Measurements from ENCODE around the gene CD180. TPM values are rescaled to one million over a fixed set of nuclear protein-coding genes. Genes with fewer than 3 reads are reported as not detected.
A peak's percentile ranks its signal among the peaks of the same experiment; 100 is the strongest.

Gene CD180
- total RNA-seq, 2 donors from 2014 or later = 0.08 to 0.80 TPM

DNA sequence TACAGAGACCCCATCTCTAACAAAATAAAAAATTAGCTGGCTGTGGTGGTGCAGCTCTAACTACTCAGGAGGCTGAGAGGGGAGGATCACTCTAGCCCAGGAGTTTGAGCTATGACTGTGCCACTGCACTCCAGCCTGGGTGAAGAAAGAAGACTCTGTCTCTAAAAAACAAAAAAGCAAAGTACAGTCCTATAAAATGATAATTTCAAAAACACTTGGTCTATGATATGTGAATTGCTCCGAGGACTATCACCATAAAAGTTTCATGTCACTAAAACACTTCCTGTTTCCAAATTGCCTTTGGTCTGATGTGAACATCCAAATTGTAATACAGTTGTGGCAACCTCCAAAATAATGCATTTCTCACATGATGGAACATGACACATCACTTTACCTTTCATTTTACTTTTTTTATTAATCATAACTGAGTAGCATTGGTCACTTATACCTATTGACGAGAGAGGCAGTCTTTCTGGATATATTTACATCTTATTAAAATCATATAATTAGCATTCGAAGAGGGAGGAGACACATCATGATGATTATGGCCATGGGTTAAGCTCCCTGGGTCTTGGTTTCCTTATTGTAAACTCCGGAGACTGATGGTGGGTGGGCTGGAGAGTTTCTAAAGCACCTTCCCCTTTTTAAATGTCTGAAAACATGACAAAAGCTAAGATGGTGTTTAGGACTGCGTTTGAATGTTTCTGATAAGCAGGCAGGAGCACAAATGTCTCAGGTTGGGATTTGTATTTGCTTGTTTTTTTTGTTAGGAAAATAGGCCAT lies 25.8 kb upstream of the CD180 start:
- Mint-ChIP-seq H3K27ac (peak overlapping the region; percentile 85), H3K4me1 (peaks cover 44% of the 10 kb centered on the region), H3K9me3 (no peaks in the 10 kb centered on the region), H3K4me3 (peak overlapping the region; percentile 72), H3K27me3 (no peaks in the 10 kb centered on the region), H3K36me3 (ENCODE audit: low read depth) (no peaks in the 10 kb centered on the region)
- peak; percentile 59 for ATAC-seq (replicated peaks)

GRCh38 chr5:67221487-67222242 lies 25.1 kb upstream of the CD180 start:
- H3K36me3 Mint-ChIP-seq (ENCODE audit: low read depth) = no peaks in the 10 kb centered on the region
- peaks cover 50% of the 10 kb centered on the region for H3K4me1 Mint-ChIP-seq
- H3K27me3 Mint-ChIP-seq = no peaks in the 10 kb centered on the region
- peak overlapping the region; percentile 85 for H3K27ac Mint-ChIP-seq
- no peaks in the 10 kb centered on the region for H3K9me3 Mint-ChIP-seq
- ATAC-seq (replicated peaks) = peak; percentile 97
- H3K4me3 Mint-ChIP-seq = peak overlapping the region; percentile 72

GRCh38 chr5:67216564-67216963 lies 20.0 kb upstream of the CD180 start:
- peak overlapping the region; percentile 91 for H3K4me3 Mint-ChIP-seq
- H3K4me1 Mint-ChIP-seq = peaks cover 53% of the 10 kb centered on the region
- ATAC-seq (replicated peaks) = no peak
- H3K27ac Mint-ChIP-seq = peak overlapping the region; percentile 94
- no peaks in the 10 kb centered on the region for H3K9me3 Mint-ChIP-seq
- no peaks in the 10 kb centered on the region for H3K36me3 Mint-ChIP-seq (ENCODE audit: low read depth)
- H3K27me3 Mint-ChIP-seq = no peaks in the 10 kb centered on the region

DNA sequence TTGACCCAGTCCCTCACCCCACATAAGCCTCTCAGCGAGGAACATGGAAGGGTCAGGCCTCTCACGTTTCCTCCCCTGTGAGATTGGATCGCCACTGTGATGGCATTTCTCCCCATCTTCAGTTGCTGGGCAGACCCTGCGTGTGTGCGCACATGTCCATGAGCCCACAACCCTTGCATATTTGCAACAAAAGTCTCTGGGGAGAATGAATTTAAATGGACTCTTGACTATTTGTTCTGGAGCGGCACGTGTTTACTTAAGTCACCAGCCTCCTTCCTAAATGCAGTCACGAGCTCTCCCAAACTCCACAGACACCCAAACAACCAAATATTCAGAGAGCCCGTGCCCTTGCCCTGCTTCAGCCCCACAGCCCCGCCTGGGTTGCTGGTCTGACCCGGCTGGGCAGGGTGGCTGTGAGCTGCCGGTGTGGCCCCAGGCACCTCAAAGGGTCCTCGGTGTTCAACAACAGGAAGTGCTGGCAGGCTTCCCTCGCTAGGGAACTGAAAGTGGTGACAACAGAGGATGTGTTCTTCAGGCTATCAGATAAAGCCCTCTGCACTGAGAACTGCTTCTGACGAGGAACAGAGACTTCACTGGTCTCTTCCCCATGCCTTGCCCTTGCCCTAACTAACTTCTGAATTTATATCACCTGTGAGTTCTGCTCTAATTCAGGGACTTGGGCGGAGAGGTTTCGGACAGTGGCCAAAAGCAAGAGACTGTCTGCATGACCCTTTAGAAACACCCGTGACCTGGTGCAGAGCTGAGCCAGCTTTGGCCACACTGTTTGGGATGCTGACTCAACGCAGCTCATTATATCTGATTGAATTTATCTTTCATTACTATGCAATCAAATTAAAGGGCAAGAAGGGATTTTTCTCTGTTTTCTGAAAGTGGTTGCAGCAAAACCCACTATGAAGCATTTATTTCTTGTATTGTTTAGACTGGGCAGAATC lies 19.2 kb upstream of the CD180 start:
- Mint-ChIP-seq H3K27ac (peak overlapping the region; percentile 94), H3K4me1 (peaks cover 49% of the 10 kb centered on the region), H3K4me3 (peak overlapping the region; percentile 91), H3K9me3 (no peaks in the 10 kb centered on the region), H3K36me3 (ENCODE audit: low read depth) (no peaks in the 10 kb centered on the region), H3K27me3 (no peaks in the 10 kb centered on the region)
- peak; percentile 95 for ATAC-seq (replicated peaks)

DNA sequence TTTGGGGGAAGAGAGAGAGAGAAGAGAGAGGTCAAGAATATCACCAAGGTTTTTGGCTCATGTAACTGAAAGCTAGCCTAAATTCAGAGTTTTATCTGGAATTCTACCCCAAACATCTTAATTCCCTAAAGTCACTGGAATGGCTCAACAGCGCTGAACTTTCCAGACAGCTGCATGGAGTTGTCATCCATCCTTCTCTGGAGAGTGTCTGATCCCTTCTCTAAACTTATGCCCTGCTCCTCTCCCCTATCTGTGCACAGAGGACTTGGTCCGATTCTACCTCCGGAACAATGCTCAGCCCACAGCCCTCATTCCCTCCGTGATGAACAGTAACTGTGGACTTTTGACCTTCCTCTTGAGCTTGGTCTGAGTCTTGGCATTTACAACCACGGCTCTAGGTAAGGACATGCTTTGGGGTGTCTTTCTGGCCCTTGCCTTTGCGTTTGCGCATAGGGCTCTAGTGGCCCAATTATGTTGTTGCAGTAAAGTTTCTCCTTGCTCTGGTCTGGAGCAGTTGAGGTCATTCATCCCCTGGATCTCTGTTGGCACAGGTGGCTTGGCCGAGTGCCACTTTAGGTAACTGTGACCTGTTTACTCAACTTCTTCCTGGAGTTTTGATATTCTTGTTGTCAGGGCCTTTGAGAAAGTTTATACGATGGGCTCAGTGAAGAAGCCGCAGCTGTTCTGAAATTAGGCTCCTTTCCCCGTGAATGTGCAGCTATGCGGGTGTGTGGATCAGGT lies 18.3 kb upstream of the CD180 start:
- no peak for ATAC-seq (replicated peaks)
- H3K4me3 Mint-ChIP-seq = peak overlapping the region; percentile 91
- H3K27me3 Mint-ChIP-seq = no peaks in the 10 kb centered on the region
- H3K36me3 Mint-ChIP-seq (ENCODE audit: low read depth) = no peaks in the 10 kb centered on the region
- peaks cover 47% of the 10 kb centered on the region for H3K4me1 Mint-ChIP-seq
- H3K27ac Mint-ChIP-seq = peak overlapping the region; percentile 94
- H3K9me3 Mint-ChIP-seq = no peaks in the 10 kb centered on the region

- no peak for ATAC-seq (replicated peaks)
- Mint-ChIP-seq H3K27me3 (no peaks in the 10 kb centered on the region), H3K4me3 (peak overlapping the region; percentile 30), H3K36me3 (ENCODE audit: low read depth) (no peaks in the 10 kb centered on the region), H3K4me1 (peaks cover 51% of the 10 kb centered on the region), H3K27ac (peak overlapping the region; percentile 65), H3K9me3 (no peaks in the 10 kb centered on the region)
These were observed 17.4 kb upstream of the CD180 start for GRCh38 chr5:67214036-67214435.

- H3K4me3 Mint-ChIP-seq = no peak overlapping the region
- peaks cover 3% of the 10 kb centered on the region for H3K36me3 Mint-ChIP-seq (ENCODE audit: low read depth)
- H3K27me3 Mint-ChIP-seq = no peaks in the 10 kb centered on the region
- no peaks in the 10 kb centered on the region for H3K9me3 Mint-ChIP-seq
- H3K27ac Mint-ChIP-seq = no peak overlapping the region
- peaks cover 46% of the 10 kb centered on the region for H3K4me1 Mint-ChIP-seq
- ATAC-seq (replicated peaks) = no peak
These were observed 15.3 kb upstream of the CD180 start for GRCh38 chr5:67211926-67212325.

DNA sequence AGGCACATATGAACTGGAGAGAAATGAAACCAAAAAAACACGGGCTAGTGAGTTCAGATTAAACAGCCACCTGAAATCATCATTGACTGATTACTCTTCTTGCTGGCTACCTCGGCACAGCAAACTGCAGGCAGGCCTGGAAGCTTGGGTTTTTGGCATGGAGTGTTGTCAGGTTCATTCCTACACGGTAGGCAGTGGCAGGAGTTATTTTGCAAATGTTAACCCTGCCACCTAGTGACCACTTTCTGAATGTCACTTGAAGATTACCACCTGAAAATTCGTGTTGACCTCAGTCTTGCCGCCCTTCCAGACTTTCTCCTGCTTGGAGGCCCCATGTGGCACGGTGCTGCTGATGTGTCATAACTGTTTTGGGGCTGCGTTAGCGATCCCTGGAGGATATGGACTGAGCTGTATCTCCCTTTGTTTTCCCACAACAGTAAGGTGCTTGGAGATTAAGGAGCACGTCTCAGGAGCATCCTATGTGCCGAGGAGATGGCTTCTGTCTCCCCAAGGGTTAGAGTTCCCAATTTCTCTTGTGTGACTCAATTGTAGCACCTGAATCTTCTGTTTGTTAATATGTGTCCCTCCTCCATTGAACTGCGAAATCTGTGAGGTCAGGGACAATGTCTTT lies 12.7 kb upstream of the CD180 start:
- H3K9me3 Mint-ChIP-seq = no peaks in the 10 kb centered on the region
- ATAC-seq (replicated peaks) = peak; percentile 35
- no peaks in the 10 kb centered on the region for H3K27me3 Mint-ChIP-seq
- H3K36me3 Mint-ChIP-seq (ENCODE audit: low read depth) = peaks cover 6% of the 10 kb centered on the region
- peaks cover 47% of the 10 kb centered on the region for H3K4me1 Mint-ChIP-seq
- H3K27ac Mint-ChIP-seq = peak overlapping the region; percentile 64
- H3K4me3 Mint-ChIP-seq = peak overlapping the region; percentile 50

DNA sequence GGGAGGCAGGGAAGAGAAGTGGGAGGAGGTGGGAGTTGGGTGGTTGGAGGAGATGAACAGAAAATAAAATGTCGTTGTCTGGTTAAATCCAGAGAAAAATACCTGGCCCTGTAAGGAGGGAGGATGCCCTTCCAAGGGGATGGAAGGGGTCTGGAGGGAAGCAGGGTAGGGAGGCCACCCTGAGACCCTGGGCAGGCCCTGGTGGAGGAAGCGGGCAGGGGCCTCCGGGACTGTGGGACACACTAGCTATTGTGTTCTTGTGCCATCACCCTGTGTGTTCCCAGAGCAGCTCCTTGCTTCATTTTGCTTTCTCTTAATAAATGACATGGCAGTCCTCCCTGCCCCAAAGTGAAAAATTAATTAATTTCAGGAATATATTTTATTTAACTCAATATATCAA lies 11.8 kb upstream of the CD180 start:
- Mint-ChIP-seq H3K27ac (peak overlapping the region; percentile 84), H3K4me1 (peaks cover 48% of the 10 kb centered on the region), H3K36me3 (ENCODE audit: low read depth) (peaks cover 6% of the 10 kb centered on the region), H3K27me3 (no peaks in the 10 kb centered on the region), H3K9me3 (no peaks in the 10 kb centered on the region), H3K4me3 (peak overlapping the region; percentile 70)
- ATAC-seq (replicated peaks) = no peak

DNA sequence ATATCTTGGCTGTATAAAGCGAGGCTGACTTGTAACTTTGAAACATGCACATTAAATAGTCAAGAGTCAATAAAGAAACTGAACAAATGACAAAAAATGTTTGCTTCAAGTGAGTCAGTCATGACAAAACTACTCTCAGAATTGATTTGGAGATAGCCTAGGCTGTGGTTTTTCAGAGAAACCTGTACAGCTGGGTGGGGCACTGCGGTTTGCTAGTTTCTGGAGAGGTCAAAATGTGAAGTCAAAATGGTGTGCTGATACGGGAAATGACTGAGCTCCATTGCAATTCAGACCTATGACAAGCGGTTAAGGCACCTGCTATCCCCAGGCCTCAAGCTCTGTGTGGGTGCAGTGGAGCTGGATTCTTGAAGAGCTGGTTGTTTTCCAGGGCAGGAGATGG lies 10.3 kb upstream of the CD180 start:
- Mint-ChIP-seq H3K27me3 (no peaks in the 10 kb centered on the region), H3K9me3 (no peaks in the 10 kb centered on the region), H3K4me3 (peak overlapping the region; percentile 70)

GRCh38 chr5:67206461-67206860 lies 9.9 kb upstream of the CD180 start:
- H3K4me3 Mint-ChIP-seq = peak overlapping the region; percentile 70
- H3K36me3 Mint-ChIP-seq (ENCODE audit: low read depth) = peaks cover 6% of the 10 kb centered on the region
- H3K4me1 Mint-ChIP-seq = peaks cover 58% of the 10 kb centered on the region
- peak; percentile 7 for ATAC-seq (replicated peaks)
- no peaks in the 10 kb centered on the region for H3K27me3 Mint-ChIP-seq
- H3K9me3 Mint-ChIP-seq = no peaks in the 10 kb centered on the region
- peak overlapping the region; percentile 84 for H3K27ac Mint-ChIP-seq

More for the DNA sequence above, 10.3 kb upstream of the CD180 start:
- Mint-ChIP-seq H3K36me3 (ENCODE audit: low read depth) (peaks cover 6% of the 10 kb centered on the region), H3K4me1 (peaks cover 58% of the 10 kb centered on the region), H3K27ac (peak overlapping the region; percentile 84)
- peak; percentile 88 for ATAC-seq (replicated peaks)

DNA sequence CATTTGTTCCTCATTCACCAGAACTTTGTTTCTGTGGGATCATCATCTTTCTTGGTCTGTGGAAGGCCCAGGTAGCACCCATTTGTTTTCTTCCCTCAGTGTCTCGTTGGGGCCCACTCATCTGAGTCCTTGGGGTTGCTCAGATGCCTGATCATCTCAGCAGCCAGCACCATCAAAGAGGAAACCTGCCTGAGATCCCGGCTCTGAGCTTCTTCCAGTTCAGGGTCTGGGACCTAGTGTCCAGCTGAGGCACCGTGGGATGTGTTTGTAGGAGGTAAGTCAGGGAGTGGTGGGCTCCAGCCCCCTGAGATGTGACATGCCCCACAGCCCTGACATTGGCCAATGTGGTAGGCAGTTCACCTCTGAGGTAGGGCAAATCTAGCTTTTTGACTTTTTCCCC lies 9.4 kb upstream of the CD180 start:
- H3K27me3 Mint-ChIP-seq = no peaks in the 10 kb centered on the region
- peaks cover 6% of the 10 kb centered on the region for H3K36me3 Mint-ChIP-seq (ENCODE audit: low read depth)
- H3K27ac Mint-ChIP-seq = peak overlapping the region; percentile 84
- peak overlapping the region; percentile 70 for H3K4me3 Mint-ChIP-seq
- H3K9me3 Mint-ChIP-seq = peaks cover 3% of the 10 kb centered on the region
- peaks cover 62% of the 10 kb centered on the region for H3K4me1 Mint-ChIP-seq
- ATAC-seq (replicated peaks) = no peak

GRCh38 chr5:67204821-67205220 lies 8.2 kb upstream of the CD180 start:
- Mint-ChIP-seq H3K4me3 (peak overlapping the region; percentile 70), H3K27ac (peak overlapping the region; percentile 84), H3K4me1 (peaks cover 63% of the 10 kb centered on the region), H3K27me3 (no peaks in the 10 kb centered on the region), H3K9me3 (peaks cover 4% of the 10 kb centered on the region), H3K36me3 (ENCODE audit: low read depth) (peaks cover 6% of the 10 kb centered on the region)
- ATAC-seq (replicated peaks) = no peak
